SK-N-SH (cell line): ENCODE results near the gene B4GALNT1. TPM values are rescaled to one million over a fixed set of nuclear protein-coding genes. Genes with fewer than 3 reads are reported as not detected.

ENCODE experiments used
- CTCF ChIA-PET: fragments of 300-600, 350-600 bp; formaldehyde crosslinking; extraction: SDS; loops from one replicate; lab custom pipeline; 2021; lab: Yijun Ruan, JAX
- POLR2A ChIA-PET: fragments of 350-600 bp; sonication (Branson Sonifier 250); formaldehyde crosslinking; extraction: SDS; loops from one replicate; lab custom pipeline; 2020; ENCODE audit warnings: antibody characterized with exemption, inconsistent platforms; lab: Yijun Ruan, JAX
- DNase-seq: peaks from one replicate; pipeline ENCODE4 v3.0.0; 2012
- H2AFZ ChIP-seq: fragments of 200-600 bp; sonication (generic); 2 replicates; pipeline ENCODE4 v1.8.1; 2016; ENCODE audit warnings: antibody characterized with exemption, mild to moderate bottlenecking, low read depth
- H3F3A ChIP-seq: fragments of 200-600 bp; sonication (generic); replicated peaks from 2 replicates; pipeline ENCODE3; 2016; ENCODE audit warnings: antibody characterized with exemption, mild to moderate bottlenecking; ENCODE audit not compliant: insufficient read depth
- H3K27ac ChIP-seq, 2 experiments: fragments of 200-500 bp in 1 of 2; fragments of 200-600 bp in 1 of 2; sonication (Bioruptor generic) in 1 of 2; sonication (generic), shearing (Covaris generic) in 1 of 2; 2 replicates each; pipeline versions ENCODE4 v1.5.1 to v1.6.1; 2014 to 2016; ENCODE audit warnings: low read depth in 2 of 2, inconsistent platforms in 1 of 2, low read length in 1 of 2, mild to moderate bottlenecking in 1 of 2, mixed read lengths in 1 of 2
- H3K27me3 ChIP-seq: fragments of 200-600 bp; sonication (generic), shearing (Covaris generic); 2 replicates; pipeline ENCODE4 v1.6.1; 2016; ENCODE audit warnings: mixed run types; ENCODE audit not compliant: insufficient read depth
- H3K36me3 ChIP-seq, 2 experiments: fragments of 200-500 bp in 1 of 2; fragments of 200-600 bp in 1 of 2; sonication (Bioruptor generic) in 1 of 2; sonication (generic) in 1 of 2; replicated peaks in 1 of 2; 2 replicates each; pipeline versions ENCODE3 to v1.5.1; 2014 to 2016; ENCODE audit warnings: low read length in 1 of 2, mild to moderate bottlenecking in 1 of 2; ENCODE audit not compliant: insufficient read depth in 2 of 2, control insufficient read depth in 1 of 2
- H3K4me1 ChIP-seq, 2 experiments: fragments of 200-500 bp in 1 of 2; fragments of 200-600 bp in 1 of 2; sonication (Bioruptor generic) in 1 of 2; sonication (generic), shearing (Covaris generic) in 1 of 2; 2 replicates each; pipeline versions ENCODE4 v1.5.1 to v1.6.1; 2014 to 2016; ENCODE audit warnings: low read depth in 1 of 2, low read length in 1 of 2, mixed run types in 1 of 2; ENCODE audit not compliant: insufficient read depth in 2 of 2, control insufficient read depth in 1 of 2
- H3K4me2 ChIP-seq: fragments of 200-600 bp; sonication (generic), shearing (Covaris generic); 2 replicates; pipeline ENCODE4 v1.6.1; 2017; ENCODE audit warnings: mixed run types
- H3K4me3 ChIP-seq, 2 experiments: fragments of 200-500 bp in 1 of 2; fragments of 200-600 bp in 1 of 2; sonication (Bioruptor generic) in 1 of 2; sonication (generic), shearing (Covaris generic) in 1 of 2; 2 replicates each; pipeline versions ENCODE4 v1.5.1 to v1.8.1; 2014 to 2016; ENCODE audit warnings: low read depth in 2 of 2, inconsistent platforms in 1 of 2, low read length in 1 of 2, mild to moderate bottlenecking in 1 of 2, mixed read lengths in 1 of 2, moderate library complexity in 1 of 2
- H3K79me2 ChIP-seq: fragments of 200-600 bp; sonication (generic); 2 replicates; pipeline ENCODE4 v1.8.1; 2017; ENCODE audit warnings: mild to moderate bottlenecking; ENCODE audit not compliant: insufficient read depth
- H3K9ac ChIP-seq: fragments of 200-600 bp; sonication (generic); 2 replicates; pipeline ENCODE4 v1.6.1; 2017; ENCODE audit warnings: mixed run types
- H3K9me2 ChIP-seq: fragments of 200-600 bp; sonication (generic); 2 replicates; pipeline ENCODE4 v1.6.1; 2017; ENCODE audit warnings: mixed run types
- H3K9me3 ChIP-seq: fragments of 200-600 bp; sonication (generic); 2 replicates; pipeline ENCODE4 v1.6.1; 2017; ENCODE audit warnings: mixed run types, mild to moderate bottlenecking, moderate library complexity
- H4K20me1 ChIP-seq: fragments of 200-600 bp; sonication (generic); 2 replicates; pipeline ENCODE4 v1.6.1; 2017; ENCODE audit warnings: mild to moderate bottlenecking, mixed run types; ENCODE audit not compliant: insufficient read depth
- CHD2 ChIP-seq: fragments of 150-350 bp; IDR thresholded peaks from 2 replicates; pipeline ENCODE4 v1.6.1; 2018; ENCODE audit warnings: low read length; ENCODE audit not compliant: partially characterized antibody
- ELF1 ChIP-seq: IDR thresholded peaks from 2 replicates; pipeline ENCODE4 v1.4.0; 2012
- EP300 ChIP-seq, 2 experiments: IDR thresholded peaks; 2 replicates each; pipeline versions ENCODE4 v1.4.0 to v1.6.1; 2012; ENCODE audit warnings: borderline replicate concordance in 1 of 2, low read depth in 1 of 2, low read length in 1 of 2
- FOSL2 ChIP-seq: IDR thresholded peaks from 2 replicates; pipeline ENCODE4 v1.4.0; 2012; ENCODE audit warnings: low read depth, mild to moderate bottlenecking, moderate library complexity, borderline replicate concordance
- FOXJ3 ChIP-seq: sonication (generic); formaldehyde crosslinking; IDR thresholded peaks from 2 replicates; pipeline ENCODE4 v1.5.1; 2020; ENCODE audit warnings: mild to moderate bottlenecking, missing genetic modification reagents
- FOXM1 ChIP-seq: IDR thresholded peaks from 2 replicates; pipeline ENCODE4 v1.4.0; 2012; ENCODE audit warnings: low read depth, mild to moderate bottlenecking
- GATA2 ChIP-seq: sonication (generic); formaldehyde crosslinking; IDR thresholded peaks from 2 replicates; pipeline ENCODE4 v1.5.0; 2020; ENCODE audit warnings: mild to moderate bottlenecking, missing genetic modification reagents
- IRF3 ChIP-seq: fragments of 150-350 bp; IDR thresholded peaks from 2 replicates; pipeline ENCODE4 v1.6.1; 2016; ENCODE audit warnings: mild to moderate bottlenecking, low read depth, low read length
- JUND ChIP-seq: IDR thresholded peaks from 2 replicates; pipeline ENCODE4 v1.4.0; 2012
- MEF2A ChIP-seq: IDR thresholded peaks from 2 replicates; pipeline ENCODE4 v1.4.0; 2012; ENCODE audit warnings: low read depth, borderline replicate concordance
- MXI1 ChIP-seq: IDR thresholded peaks from 2 replicates; pipeline ENCODE4 v1.6.1; 2012; ENCODE audit warnings: mild to moderate bottlenecking, low read depth, low read length, improper control_type of control experiment
- NFIC ChIP-seq: IDR thresholded peaks from 2 replicates; pipeline ENCODE4 v1.4.0; 2012; ENCODE audit warnings: borderline replicate concordance
- RCOR1 ChIP-seq: fragments of 150-350 bp; IDR thresholded peaks from 2 replicates; pipeline ENCODE4 v1.6.1; 2017; ENCODE audit warnings: antibody characterized with exemption, low read length
- RFX5 ChIP-seq: IDR thresholded peaks from 2 replicates; pipeline ENCODE4 v1.6.1; 2012; ENCODE audit warnings: mild to moderate bottlenecking, improper control_type of control experiment, low read length
- RXRA ChIP-seq: IDR thresholded peaks from 2 replicates; pipeline ENCODE4 v1.4.0; 2012; ENCODE audit warnings: low read depth, mild to moderate bottlenecking, borderline replicate concordance
- SMC3 ChIP-seq: IDR thresholded peaks from 2 replicates; pipeline ENCODE4 v1.6.1; 2012; ENCODE audit warnings: low read depth, low read length, improper control_type of control experiment
- TCF12 ChIP-seq: IDR thresholded peaks from 2 replicates; pipeline ENCODE4 v1.4.0; 2012
- TEAD4 ChIP-seq: IDR thresholded peaks from 2 replicates; pipeline ENCODE4 v1.4.0; 2012; ENCODE audit warnings: mild to moderate bottlenecking, borderline replicate concordance; ENCODE audit not compliant: insufficient read depth
- USF1 ChIP-seq: IDR thresholded peaks from 2 replicates; pipeline ENCODE4 v1.4.0; 2012; ENCODE audit warnings: low read depth, borderline replicate concordance
- WGBS: methylation state at CpG from one replicate; pipeline ENCODE4 v1.1.6; 2017; ENCODE audit warnings: low lambda C conversion rate; 5-methylcytosine and 5-hydroxymethylcytosine counted together
- polyA plus RNA-seq, 3 experiments: library from polyadenylated mRNA; depleted of rRNA; stranded (reverse); fragments of >200 nt; gene quantifications; 2 replicates each; pipeline ENCODE4 v1.2.3, GENCODE V29; 2012
- TF ChIP-seq, protein P1 (sequence below): IDR thresholded peaks from 2 replicates; pipeline ENCODE4; 2012
- TF ChIP-seq, protein P2 (sequence below): IDR thresholded peaks from 2 replicates; pipeline ENCODE4 v1.4.0; 2012; ENCODE audit warnings: low read depth, borderline replicate concordance

Gene B4GALNT1
- polyA plus RNA-seq, 1 of the 3 experiments (the other 2 are of a cell fraction), result 5.3 TPM

- Histone ChIP-seq H3K9ac (no peak overlapping the region), H3K4me1 (peaks cover 0 to 5% of the 10 kb centered on the region in 2 experiments; a peak in 2 of 4 replicates), H3K4me2 (no peak overlapping the region), H3K4me3 (no peak overlapping the region), H4K20me1 (no peaks in the 10 kb centered on the region), H3K27me3 (no peaks in the 10 kb centered on the region), H3K9me3 (no peaks in the 10 kb centered on the region), H3K36me3 (peaks cover 15 to 36% of the 10 kb centered on the region in 2 experiments), H2AFZ (no peak overlapping the region), H3F3A (no peaks in the 10 kb centered on the region), H3K9me2 (no peaks in the 10 kb centered on the region), H3K27ac (no peak overlapping the region), H3K79me2 (no peaks in the 10 kb centered on the region)
- DNase-seq, result no peak
- POLR2A ChIA-PET, result no interaction called here
- TF ChIP-seq FOXJ3 (no peak), RXRA (no peak), TCF12 (no peak), TEAD4 (no peak), ELF1 (no peak), SMC3 (no peak), NFIC (no peak), RFX5 (no peak), CHD2 (no peak), EP300 (IDR thresholded peaks at IDR 0.05; ENCODE audit: borderline replicate concordance in 1 of 2, low read depth in 1 of 2, low read length in 1 of 2) (no peak), GATA2 (CRISPR knock-in tag) (no peak), RCOR1 (no peak), FOXM1 (no peak), JUND (no peak)
- TF ChIP-seq, protein P1, sequence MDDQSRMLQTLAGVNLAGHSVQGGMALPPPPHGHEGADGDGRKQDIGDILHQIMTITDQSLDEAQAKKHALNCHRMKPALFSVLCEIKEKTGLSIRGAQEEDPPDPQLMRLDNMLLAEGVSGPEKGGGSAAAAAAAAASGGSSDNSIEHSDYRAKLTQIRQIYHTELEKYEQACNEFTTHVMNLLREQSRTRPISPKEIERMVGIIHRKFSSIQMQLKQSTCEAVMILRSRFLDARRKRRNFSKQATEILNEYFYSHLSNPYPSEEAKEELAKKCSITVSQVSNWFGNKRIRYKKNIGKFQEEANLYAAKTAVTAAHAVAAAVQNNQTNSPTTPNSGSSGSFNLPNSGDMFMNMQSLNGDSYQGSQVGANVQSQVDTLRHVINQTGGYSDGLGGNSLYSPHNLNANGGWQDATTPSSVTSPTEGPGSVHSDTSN, result no peak
- TF ChIP-seq, protein P2, sequence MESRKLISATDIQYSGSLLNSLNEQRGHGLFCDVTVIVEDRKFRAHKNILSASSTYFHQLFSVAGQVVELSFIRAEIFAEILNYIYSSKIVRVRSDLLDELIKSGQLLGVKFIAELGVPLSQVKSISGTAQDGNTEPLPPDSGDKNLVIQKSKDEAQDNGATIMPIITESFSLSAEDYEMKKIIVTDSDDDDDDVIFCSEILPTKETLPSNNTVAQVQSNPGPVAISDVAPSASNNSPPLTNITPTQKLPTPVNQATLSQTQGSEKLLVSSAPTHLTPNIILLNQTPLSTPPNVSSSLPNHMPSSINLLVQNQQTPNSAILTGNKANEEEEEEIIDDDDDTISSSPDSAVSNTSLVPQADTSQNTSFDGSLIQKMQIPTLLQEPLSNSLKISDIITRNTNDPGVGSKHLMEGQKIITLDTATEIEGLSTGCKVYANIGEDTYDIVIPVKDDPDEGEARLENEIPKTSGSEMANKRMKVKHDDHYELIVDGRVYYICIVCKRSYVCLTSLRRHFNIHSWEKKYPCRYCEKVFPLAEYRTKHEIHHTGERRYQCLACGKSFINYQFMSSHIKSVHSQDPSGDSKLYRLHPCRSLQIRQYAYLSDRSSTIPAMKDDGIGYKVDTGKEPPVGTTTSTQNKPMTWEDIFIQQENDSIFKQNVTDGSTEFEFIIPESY, result no peak
- CTCF ChIA-PET, result interaction anchor here (0.8 to 7.6 kb wide), 9 partner anchors 15 to 151 kb away, joined by 3 to 298 read pairs (median 65); partner anchors contain the start of genes ARHGEF25, B4GALNT1 and DTX3
- WGBS, result 86% methylated on average over 3 of the region's 3 CpGs
Measured at GRCh38 chr12:57586128-57586527, 46.9 kb downstream of the B4GALNT1 start.

DNA sequence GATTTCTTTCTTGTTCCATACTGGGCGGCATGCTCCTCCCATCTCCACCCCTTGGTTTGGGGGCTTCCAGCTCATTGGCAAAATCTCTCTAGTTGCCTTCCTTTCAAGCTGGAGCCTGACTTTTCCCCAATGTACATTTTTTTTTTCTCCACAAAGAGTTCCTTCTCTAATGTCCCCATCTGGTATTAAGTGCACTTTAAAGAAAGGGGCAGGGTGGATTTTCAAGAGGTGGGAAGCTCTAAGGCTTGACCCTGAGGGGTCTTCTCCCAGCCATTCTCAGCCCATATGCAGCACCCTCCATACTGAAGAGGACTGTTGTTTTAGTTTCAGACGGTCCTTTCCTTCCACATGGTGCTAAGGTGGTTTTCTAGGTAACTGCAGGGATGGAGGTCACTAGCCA, 47.8 kb downstream of the B4GALNT1 start:
- POLR2A ChIA-PET, result interaction anchor here (0.7 to 0.9 kb wide), 2 partner anchors 36 to 70 kb away, joined by 3 read pairs; no protein-coding TSS in a partner anchor
- no peak for TF ChIP-seq IRF3
- TF ChIP-seq MEF2A, result no peak
- TF ChIP-seq ELF1, result no peak
- no peak for TF ChIP-seq SMC3
- no peak for TF ChIP-seq USF1
- TF ChIP-seq GATA2 (CRISPR knock-in tag), result no peak
- TF ChIP-seq TEAD4, result no peak
- TF ChIP-seq CHD2, result no peak
- TF ChIP-seq RFX5, result no peak
- TF ChIP-seq, protein P1, result no peak
- TF ChIP-seq TCF12, result no peak
- TF ChIP-seq FOXM1, result no peak
- TF ChIP-seq MXI1, result no peak
- no peak for TF ChIP-seq FOXJ3
- TF ChIP-seq FOSL2, result no peak

More for the DNA sequence above, 47.8 kb downstream of the B4GALNT1 start:
- Histone ChIP-seq H3K9ac (no peak overlapping the region), H2AFZ (no peak overlapping the region), H3K4me1 (no peaks in the 10 kb centered on the region), H3K79me2 (no peaks in the 10 kb centered on the region), H3K27me3 (no peaks in the 10 kb centered on the region), H3K4me2 (no peak overlapping the region), H3K9me2 (no peaks in the 10 kb centered on the region), H3K36me3 (peaks cover 15 to 45% of the 10 kb centered on the region in 2 experiments), H3K9me3 (no peaks in the 10 kb centered on the region), H3K4me3 (no peak overlapping the region), H4K20me1 (no peaks in the 10 kb centered on the region), H3K27ac (no peak overlapping the region), H3F3A (no peaks in the 10 kb centered on the region)
- CTCF ChIA-PET, result interaction anchor here (0.8 to 7.6 kb wide), 14 partner anchors 13 to 152 kb away, joined by 3 to 298 read pairs (median 19); partner anchors contain the start of genes ARHGEF25, B4GALNT1, DTX3 and OS9
- 83% methylated on average over 2 of the region's 2 CpGs for WGBS
- DNase-seq, result no peak
